ENCODE data around the gene C16orf90.
A peak's percentile ranks its signal among the peaks of the same experiment; 100 is the strongest.
"Not testable (repeated sequence)": the region's sequence is repeated elsewhere in the genome, so short reads cannot be mapped to it uniquely, and the experiment has no call there.

Gene C16orf90

DNA sequence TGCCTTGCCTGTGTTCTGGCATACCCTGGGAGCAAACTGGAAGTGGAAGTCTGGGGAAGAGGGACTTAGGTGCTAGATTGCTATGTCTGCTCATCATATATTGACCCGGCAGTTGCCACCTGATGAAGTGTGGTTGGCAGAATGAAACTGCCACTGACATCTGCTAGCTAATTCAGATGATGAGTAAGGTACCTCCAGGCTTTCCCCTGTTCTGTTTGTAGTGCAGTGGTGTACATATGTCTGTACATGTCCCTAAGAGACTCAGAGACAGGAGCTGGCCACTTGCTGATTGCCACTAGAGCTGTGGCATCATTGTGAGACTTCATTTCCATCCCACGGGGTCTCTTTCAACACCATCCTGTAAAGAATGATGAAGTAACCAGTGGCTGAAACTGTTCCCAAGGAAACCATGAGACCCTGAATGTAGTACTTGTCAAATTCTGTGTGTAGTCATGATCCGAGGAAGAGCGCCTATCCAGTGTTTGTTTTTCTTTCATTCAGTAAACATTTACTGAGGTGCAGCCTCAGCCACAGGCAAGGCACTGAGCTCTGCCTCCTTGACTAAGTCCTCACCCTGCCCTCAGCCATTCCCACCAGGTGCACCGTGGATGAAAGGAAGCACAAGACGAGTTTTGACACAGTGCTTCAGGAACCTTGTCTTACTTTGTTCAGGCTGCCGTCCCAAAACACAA, 18.7 kb upstream of the C16orf90 start:
- DNase-seq (ENCODE audit: low spot score): no peak

DNA sequence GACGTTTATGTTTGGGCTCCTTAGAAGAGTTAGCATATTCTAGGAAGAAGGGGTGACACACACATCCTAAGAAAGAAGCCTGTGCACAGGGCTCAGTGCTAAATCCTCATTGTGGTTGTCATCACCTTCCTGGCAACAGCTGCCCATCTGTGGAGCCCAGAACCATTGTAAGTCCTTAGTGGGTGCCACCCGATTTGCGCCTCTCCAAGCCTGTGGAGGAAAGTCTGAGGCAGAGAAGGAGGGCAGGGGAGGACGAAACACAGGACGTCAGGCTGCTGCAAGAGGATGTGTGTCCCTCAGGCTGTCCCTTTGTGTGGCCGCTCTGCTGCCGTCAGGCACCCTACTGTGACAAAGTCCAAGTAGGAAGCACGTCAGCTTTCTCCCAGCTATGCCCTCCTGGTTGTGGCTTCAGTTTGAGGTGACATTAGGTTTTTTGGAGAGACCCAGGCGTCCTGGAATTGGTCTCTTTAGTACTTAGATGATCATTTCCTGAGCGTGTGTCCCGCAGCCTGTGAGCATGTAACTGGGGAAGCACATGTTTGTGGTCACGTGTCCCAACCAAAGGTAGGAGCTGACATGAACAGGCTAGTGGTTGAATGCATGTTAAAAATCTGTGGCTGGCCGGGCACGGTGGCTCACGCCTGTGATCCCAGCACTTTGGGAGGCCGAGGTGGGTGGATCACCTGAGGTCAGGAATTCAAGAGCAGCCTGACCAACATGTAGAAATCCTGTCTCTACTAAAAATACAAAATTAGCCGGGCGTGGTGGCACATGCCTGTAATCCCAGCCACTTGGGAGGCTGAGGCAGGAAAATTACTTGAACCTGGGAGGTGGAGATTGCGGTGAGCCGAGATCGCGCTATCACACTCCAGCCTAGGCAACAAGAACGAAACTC, 16.2 kb upstream of the C16orf90 start:
- DNase-seq (ENCODE audit: low spot score): no peak

DNA sequence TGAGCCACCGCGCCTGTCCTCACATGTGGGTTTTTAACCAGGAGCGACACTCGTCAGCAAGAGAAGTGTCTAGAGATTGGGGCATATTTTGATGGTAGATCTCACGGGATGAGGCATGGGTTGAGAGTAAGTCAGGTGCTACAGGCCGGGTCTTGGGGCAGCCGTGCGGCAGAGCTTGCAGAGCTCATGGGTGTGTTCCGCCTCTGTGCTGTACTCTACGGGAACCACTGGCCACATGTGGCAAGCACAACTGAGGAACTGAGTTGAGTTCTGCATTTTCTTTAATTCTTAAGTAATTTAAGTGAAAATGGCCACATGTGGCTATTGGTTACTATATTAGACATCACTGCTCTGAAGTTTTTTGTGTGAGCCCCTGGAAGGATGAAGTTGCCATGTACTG, 15.1 kb upstream of the C16orf90 start:
- DNase-seq (ENCODE audit: low spot score): no peak

DNA sequence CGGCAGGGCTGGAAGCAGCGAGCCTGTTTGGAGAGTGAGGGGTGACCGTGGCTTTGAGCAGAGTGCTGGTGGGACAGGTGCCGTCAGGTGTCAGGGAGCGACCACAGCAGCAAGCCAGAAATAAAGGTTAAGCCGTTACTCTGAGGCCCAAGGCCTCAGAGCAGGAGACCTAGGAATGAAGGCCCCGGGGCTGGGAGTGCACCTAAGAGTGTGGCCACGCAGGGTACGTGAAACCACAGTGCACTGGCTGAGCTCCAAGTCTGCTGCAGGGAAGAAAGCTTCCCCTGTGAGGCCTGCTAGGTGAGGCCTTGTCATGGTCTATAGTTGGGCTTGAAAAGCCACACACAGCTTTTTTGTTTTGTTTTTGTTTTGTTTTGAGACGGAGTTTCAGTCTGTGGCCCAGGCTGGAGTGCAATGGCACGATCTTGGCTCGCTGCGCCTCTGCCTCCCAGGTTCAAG, 14.2 kb upstream of the C16orf90 start:
- no peak for DNase-seq (ENCODE audit: low spot score)

DNA sequence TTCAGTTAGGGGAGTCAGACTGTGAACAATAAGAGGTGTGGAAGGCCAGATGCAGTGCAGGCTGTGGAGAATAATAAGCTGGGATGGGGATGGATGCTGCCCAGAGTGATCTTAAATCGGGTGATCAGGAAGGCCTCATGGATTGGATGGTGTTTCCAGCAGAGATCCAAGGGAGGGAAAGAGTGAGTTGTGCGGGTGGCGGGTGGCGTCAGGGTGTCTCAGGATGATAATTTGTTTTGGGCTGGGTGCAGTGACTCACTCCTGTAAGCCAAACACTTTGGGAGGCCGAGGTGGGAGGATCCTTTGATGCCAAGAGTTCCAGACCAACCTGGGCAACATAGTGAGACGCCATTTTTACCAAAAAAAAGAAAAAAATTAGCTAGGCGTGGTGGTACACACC, 13.4 kb upstream of the C16orf90 start:
- DNase-seq (ENCODE audit: low spot score): no peak

DNA sequence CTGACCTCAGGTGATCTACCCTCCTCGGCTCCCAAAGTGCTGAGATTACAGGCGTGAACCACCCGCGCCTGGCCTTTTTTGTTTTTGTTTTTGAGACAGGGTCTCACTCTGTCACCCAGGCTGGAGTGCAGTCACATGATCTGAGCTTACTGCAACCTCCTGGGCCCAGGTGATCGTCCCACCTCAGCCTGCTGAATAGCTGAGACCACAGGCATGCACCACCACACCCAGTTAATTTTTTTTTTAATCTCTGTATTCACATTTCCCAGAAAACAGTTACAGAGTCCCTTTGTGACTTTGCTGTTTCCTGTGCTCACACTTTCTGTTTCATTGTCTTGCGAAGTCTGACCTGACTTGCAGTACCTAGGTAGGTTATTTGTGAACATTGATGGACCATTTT, 8.2 kb upstream of the C16orf90 start:
- no peak for DNase-seq (ENCODE audit: low spot score)

DNA sequence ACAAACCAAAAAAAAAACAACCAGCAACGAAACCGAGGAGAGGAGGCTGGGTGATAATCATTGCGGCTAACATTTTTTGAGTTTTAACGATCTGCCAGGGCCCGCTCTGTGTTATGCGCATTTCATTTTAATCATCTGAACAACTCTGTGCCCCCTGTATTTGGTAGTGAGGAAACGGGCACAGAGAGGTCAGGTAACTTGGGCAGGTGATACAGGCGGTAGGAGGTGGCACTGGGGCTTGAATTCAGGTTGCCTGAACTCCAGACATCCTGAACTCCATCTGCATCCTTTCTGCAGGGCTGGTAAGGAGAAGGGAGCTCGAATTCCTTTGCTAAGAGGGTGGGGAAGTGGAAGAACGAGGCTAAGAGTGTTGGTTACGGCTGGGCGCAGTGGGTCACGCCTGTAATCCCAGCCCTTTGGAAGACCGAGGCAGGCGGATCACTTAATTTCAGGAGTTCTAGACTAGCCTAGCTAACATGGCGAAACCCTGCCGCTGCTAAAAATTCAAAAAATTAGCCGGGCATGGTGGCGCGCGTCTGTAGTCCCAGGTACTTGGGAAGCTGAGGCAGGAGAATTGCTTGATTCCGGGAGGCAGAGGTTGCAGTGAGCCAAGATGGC, 6.6 kb upstream of the C16orf90 start:
- no peak for DNase-seq (ENCODE audit: low spot score)

DNA sequence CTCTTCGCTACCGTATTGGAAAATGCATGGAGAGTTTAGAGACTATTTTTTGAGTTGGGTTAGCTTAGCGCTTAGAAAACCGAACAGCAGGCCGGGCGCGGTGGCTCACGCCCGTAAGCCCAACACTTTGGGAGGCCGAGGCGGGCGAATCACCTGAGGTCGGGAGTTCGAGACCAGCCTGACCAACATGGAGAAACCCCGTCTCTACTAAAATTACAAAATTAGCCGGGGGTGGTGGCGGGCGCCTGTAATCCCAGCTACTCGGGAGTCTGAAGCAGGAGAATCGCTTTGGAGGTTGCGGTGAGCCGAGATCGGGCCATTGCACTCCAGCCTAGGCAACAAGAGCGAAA, 6.1 kb upstream of the C16orf90 start:
- DNase-seq (ENCODE audit: low spot score): not testable (repeated sequence)

DNA sequence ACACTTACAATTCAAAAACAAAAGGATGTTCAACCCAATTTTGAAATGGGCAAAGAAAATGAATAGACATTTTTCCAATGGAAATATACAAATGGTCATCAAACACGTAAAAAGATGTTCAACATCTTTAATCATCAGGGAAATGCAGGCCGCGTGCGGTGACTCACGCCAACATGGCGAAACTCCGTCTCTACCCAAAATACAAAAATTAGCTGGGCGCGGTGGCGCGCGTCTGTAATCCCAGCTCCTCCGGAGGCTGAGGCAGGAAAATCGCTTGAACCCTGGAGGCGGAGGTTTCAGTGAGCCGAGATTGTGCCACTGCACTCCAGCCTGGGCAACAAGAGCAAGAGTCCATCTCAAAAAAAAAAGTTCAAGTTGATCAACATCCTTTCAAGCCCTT, 3.7 kb upstream of the C16orf90 start:
- DNase-seq (ENCODE audit: low spot score): no peak

DNA sequence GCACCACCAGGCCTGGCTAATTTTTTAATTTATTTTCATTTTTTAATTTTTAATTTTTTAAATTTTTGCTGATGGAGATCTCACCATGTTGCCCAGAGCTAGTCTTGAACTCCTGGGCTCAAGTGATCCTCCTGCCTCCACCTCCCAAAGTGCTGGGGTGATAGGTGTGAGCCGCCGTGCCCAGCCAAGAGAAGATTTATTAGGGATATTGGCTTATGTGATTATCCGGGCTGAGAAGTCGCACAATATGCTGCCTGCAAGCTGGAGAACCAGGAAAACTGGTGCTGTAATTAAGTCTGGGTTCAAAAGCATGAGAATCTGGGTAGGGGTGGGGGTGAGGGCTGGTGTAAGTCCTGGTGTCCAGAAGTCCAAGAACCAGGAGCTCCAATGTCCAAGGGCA, 2.5 kb upstream of the C16orf90 start:
- no peak for DNase-seq (ENCODE audit: low spot score)

DNA sequence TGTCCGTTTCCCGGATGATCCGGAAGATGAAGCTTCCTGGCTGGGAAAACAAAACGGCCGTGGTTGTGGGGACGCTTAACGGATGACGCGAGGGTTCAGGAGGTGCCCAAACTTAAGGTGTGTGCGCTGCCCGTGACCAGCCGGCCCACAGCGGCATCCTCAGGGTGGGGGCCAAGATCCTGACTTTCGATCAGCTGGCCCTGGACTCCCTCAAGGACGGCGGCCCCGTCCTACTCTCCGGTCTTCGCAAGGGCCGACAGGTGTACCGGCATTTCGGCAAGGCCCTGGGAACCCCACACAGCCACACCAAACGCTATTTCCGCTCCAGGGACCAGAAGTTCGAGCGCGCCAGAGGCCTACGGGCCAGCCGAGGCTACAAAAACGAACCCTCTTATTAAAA, 1.1 kb upstream of the C16orf90 start:
- no peak for DNase-seq (ENCODE audit: low spot score)

DNA sequence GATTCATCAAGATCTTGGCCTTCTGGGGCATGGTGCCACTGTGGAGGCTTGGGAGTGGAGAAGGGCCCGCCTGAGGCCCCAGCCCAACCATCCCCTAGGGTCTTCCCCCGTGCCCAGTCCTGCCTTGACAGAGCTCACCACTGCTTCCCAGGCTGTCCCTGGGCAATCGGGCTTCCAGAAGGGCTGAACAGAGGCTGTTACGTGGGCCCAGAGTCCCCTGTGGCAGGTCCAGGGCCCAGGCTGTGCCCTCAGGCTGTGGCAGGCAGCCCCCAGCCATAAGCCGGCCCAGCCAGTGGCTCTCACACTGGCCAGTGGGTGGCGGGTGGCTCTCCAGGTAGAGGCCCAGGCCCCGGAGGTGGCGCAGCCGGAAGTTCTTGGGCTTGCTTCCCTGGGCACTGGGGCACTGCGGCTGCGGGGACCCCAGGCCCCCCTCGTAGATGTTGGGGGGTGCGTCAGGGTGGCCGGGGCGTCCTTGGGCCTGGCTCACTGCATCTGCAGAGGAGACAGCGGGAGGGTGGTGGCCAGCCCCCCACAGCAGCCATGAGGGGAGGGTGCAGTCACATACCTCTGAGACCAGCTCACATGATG, 809 bp downstream of the C16orf90 start:
- DNase-seq (ENCODE audit: low spot score): no peak

DNA sequence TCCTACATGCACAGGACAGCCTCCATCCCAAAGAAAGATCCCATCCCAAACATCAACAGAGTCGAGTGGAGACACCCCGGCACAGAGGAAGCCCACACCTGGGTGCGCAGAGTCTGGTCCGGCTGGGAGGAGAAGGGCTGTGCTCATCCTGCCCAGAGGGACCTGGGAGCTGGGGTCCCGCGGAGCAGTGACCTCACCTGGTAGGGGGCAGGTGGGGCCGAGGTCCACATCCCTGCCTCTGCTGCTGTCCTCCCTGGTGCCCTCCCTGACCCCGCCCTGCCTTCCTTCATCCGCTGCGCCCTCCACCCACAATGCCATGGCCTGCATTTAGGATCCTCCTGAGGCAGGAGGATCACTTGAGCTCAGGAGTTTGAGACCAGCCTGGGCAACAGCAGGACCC, 2.9 kb downstream of the C16orf90 start:
- no peak for DNase-seq (ENCODE audit: low spot score)

DNA sequence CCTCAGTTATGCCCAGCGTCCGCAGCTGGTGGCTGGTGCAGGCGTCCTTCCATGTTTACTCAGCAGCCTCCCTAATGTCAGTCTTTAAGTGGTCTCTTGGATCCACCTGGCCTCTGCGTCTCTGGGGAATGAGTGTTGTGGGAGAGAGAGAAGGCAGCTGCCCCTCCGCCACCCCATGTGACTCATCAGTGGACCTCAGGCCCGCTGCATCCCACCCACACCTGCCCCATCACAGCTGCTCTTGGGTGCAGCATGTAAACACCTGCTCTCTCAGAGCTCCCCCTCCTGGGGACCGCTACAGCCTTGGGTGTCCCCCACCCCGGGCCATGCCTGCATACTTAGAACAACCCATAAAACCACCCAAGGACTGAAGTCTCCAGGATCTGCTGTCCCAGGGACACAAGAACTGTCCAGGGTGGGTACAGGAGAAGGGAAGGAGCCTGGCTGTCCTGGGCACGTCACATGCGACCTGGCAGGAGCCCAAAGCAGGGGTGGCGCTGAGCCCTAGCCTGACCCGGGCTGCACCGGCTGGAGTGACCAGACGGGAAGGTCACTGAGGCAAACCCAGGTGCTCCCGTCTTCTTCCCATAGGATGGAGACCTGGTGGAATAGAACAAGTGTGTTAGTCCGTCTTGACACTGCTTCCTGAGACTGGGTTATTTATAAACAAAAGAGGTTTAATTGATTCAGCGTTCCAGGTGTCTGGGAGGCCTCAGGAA, 4.2 kb downstream of the C16orf90 start:
- peak; percentile 77 for DNase-seq (ENCODE audit: low spot score)

DNA sequence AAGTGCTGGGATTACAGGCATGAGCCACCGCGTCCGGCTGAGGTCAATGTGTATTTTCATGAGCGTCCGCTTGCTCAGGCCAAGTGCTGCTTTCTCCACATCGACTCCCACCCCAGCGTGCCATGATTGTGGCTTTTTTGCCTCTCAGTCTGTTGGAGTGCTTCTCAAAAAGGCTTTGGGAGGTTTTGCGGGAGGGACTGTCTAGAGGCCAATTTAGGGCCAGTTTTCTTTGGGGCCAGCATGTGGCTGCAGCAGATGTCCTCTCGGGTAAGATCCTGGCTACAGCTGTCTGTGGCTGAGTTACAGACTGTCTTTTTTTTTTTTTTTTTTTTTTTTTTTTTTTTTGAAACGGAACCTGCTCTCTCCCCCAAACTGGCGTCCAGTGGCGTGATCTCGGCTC, 6.5 kb downstream of the C16orf90 start:
- DNase-seq (ENCODE audit: low spot score): no peak

DNA sequence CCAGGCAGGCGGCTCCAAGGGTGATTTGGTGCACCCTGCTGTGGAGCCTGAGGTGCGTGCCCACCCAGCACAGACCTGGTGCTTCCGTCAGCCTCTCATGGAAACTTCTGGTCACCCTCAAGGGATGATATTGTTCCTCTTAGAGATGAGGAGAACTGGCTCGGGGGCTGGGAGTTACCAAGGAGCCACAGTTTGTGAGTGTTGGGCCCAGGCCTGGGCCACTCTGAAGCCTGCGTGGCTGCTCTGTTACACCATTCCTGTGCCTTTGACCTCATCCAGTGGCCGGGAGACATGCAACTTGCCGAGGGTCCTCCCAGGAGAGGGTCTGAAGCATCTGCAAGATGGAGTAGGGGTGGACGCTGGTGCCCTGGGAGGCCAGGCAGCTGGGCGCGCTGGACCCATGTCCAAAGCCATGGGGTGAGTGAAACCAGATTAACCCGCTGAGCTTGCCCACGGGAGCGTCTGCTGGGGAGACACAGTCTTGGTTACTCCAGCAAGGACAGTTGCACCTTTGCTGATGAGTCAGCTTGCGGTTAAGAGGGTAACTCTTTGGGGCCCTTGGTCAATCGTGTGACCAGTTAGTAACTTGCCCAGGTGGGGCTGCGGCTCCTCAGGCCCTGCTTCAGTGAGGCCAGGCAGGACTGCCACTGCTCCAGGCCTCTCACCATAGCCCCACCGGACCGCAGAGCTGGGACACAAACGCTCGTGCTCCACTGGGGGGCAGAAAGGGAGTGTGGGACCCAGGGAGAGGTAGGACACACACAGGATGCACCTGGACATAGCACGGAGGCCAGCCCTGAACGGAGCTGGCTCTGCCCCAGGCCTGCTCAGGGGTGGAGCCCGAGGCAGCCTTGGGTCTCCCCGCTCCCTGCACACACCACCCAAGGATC, 7.5 kb downstream of the C16orf90 start:
- DNase-seq (ENCODE audit: low spot score): no peak

DNA sequence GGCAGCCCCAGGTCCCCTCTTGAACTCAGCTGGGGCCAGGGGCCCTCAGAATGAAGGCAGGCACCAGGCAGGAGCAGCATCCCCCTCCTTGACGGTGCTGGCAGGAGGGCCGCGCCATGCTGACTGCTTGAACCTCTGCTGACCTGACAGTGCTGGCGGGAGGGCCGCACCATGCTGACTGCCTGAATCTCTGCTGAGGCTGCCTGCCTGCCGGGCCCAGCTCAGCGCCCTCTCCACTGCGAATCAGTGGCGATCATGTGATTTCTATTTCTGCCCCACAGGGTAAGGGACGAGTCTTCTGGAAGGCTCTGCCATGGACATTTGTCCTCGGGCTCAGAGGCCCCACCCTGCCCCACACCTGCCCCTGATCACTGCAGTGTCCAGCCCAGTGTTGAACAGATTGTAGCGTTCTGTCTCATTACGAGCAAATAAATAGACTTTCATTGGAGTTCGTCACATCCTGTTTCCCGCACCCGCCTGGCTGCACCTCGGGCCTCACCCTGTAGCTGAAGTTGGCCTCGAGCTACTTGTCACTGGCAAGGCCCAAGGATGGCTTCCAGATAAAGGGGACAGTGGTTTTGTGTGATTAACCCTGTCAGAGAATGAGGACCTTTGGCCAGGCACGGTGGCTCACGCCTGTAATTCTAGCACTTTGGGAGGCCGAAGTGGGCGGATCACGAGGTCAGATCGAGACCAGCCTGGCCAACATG, 8.6 kb downstream of the C16orf90 start:
- DNase-seq (ENCODE audit: low spot score): no peak

DNA sequence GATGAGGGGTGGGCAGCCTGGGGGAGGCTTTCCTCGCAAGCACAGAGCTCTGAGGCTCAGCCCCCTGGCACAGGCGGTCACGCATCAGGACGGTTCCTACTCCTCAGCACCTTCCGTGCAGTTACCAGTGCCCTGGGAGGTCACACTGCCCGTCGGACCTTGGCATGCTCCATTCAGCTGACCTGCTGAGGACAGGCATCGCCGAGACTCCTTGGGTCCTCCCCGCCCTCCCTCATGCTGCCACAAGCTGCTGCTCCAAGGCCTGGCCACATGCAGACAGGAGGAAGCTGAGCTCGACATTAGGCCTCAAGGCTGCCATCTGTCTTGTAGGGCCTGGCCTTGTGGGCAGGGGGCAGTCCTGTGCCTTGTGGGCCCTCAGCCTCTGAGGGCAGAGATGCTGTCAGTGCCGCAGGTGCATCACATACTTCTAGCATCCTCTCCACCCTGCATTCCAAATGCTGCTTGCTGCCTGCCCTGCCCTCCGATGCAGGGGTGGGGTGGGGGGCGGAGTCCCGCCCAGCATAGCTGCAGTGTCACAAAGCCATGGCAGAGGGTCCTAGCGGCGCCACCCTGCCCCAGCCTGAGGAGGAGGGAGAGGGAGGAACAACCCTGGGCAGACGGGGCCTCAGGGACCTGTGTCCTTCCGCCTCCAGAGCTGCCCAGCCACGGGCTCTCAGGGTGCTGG, 9.3 kb downstream of the C16orf90 start:
- no peak for DNase-seq (ENCODE audit: low spot score)

DNA sequence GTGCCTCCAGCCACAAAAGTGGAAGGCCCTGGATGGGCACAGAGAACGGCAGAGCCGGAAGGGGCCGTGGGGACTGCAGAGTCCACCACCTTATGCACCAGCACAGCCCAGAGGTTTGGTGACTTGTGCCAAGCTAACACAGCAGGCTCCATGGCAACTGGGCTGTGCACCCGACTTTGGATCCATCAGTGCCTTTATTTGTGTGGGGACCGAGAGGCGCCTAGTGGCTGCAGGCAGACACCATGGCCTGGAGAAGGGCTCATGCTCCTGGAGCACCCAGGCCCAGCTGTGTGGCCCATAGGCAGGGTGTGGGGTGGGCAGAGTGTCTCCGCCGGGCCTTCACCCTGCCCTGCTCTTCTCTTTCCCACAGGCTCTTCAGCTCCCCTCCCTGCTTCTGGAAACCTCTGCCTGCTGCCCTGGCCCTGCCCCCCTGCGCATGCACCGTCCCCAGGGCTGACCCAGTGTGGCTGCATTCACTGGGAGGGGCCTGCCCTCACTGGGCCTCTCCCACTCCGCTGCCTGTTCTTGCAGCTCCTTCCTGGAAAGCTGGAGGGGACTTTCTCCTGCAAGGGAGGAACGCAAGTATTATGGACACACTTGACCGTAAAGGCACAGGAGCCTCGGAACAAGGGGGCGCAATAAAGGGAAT, 10.1 kb downstream of the C16orf90 start:
- DNase-seq (ENCODE audit: low spot score): no peak
